Neural progenitor cell (in vitro differentiated cells): ENCODE data around the gene CYBA.

Experiments
- CTCF ChIP-seq: fragments of 200-600 bp; sonication (generic); IDR thresholded peaks from 2 replicates; pipeline ENCODE4 v1.5.1; 2017; ENCODE audit warnings: antibody characterized with exemption, mild to moderate bottlenecking
- EZH2 ChIP-seq: fragments of 200-600 bp; sonication (generic); IDR thresholded peaks from 2 replicates; pipeline ENCODE4 v1.6.1; 2017; ENCODE audit warnings: antibody characterized with exemption, mild to moderate bottlenecking, moderate library complexity

- no peak for TF ChIP-seq CTCF
- TF ChIP-seq EZH2: no peak
These were observed 46.4 kb upstream of the CYBA start for GRCh38 chr16:88697116-88697830.
